Astrocyte of the spinal cord (primary cell): ENCODE measurements around the gene TASOR.

Experiments used
- DNase-seq: peaks from one replicate; pipeline ENCODE4 v3.0.0; 2011; ENCODE audit warnings: low read depth, low spot score
- H3K4me3 ChIP-seq: 2 replicates; pipeline ENCODE4 v1.5.1; 2011; ENCODE audit warnings: low read depth, mild to moderate bottlenecking, low read length, moderate library complexity
- in situ Hi-C: cut with HindIII; loops from 2 replicates; pipeline ENCODE4 v1.10.0; 2017; ENCODE audit warnings: low sequenced_read_pairs
- TF ChIP-seq, protein P1 (sequence below): IDR thresholded peaks from 2 replicates; pipeline ENCODE4 v1.5.1; 2012; ENCODE audit warnings: low read depth, mild to moderate bottlenecking, low read length, inconsistent platforms

Gene TASOR

DNA sequence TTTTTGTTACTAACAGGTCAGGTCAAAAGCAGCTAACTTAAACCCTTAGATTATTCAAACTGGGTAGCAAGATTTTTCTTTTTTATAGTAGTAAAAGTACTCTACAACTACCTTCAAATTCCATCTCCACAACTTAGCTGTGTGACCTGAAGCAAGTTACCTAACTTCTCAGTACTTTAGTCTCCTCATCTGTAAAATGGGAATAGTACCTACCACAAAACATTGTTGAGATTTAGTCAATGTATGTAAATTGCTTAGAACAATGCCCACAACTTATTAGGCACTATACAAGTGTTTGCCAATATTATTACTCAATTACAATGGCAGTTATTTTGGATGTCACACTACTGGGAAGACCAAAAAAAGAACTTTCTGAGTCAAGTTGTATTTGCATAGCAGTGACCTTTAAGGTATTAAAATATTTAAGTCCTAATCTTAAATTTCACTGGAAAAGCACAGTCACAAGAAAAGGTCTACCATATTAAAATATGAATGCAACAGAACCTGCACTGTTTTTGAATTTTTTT lies 2.9 kb downstream of the TASOR start:
- TF ChIP-seq, protein P1, sequence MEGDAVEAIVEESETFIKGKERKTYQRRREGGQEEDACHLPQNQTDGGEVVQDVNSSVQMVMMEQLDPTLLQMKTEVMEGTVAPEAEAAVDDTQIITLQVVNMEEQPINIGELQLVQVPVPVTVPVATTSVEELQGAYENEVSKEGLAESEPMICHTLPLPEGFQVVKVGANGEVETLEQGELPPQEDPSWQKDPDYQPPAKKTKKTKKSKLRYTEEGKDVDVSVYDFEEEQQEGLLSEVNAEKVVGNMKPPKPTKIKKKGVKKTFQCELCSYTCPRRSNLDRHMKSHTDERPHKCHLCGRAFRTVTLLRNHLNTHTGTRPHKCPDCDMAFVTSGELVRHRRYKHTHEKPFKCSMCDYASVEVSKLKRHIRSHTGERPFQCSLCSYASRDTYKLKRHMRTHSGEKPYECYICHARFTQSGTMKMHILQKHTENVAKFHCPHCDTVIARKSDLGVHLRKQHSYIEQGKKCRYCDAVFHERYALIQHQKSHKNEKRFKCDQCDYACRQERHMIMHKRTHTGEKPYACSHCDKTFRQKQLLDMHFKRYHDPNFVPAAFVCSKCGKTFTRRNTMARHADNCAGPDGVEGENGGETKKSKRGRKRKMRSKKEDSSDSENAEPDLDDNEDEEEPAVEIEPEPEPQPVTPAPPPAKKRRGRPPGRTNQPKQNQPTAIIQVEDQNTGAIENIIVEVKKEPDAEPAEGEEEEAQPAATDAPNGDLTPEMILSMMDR = no peak
- no peak for DNase-seq
- in situ Hi-C loops = no loop called here
- H3K4me3 ChIP-seq = no peak overlapping the region

DNA sequence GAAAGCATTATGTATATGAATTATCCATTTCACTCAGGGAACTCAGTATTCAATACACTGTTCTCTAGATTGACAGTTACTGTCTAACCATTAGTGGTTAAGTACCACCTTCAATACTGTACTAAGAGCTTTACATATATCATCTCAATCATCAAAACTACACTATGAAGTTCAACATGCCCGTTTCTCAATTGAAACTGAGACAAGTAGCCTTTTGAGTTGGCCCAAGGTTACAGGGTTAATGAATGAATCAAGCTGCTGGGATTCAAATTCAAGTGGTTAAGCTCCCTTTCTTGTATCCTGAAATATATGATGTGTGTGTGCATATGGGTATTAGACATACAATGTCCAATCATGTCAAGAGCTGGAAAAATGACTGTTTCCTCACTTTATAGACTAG lies 5.8 kb downstream of the TASOR start:
- in situ Hi-C loops = no loop called here
- DNase-seq = no peak
- no peak overlapping the region for H3K4me3 ChIP-seq
- TF ChIP-seq, protein P1 = no peak

DNA sequence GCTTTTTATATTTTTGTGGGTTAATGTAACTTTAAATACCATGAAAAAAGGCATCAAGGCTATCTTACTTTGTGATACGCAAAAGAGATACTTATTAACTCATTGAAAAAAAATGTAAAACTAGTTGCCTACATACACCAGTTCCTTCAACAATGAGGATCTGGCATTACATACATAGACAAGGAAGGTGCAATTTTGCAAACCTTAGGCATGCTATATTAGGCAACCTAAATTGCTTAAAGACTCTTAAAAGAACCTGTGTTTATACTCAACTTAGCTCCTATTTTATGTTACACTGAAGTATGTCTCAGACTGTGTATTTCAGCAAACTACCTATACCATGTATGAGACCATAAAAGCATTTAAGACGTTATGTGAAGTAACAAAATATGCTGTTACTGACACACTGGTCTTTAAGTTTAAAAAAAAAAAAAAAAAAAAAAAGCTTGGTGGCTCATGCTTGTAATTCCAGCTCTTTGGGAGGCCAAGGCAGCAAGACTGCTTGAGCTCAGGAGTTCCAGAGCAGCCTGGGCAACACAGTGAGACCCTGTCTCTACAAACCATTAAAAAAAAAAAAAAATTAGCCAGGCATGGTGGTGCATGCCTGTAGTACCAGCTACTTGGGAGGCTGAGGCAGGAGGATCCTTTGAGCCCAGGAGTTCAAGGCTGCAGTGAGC lies 9.1 kb downstream of the TASOR start:
- in situ Hi-C loops = no loop called here
- DNase-seq = no peak
- TF ChIP-seq, protein P1 = no peak
- H3K4me3 ChIP-seq = no peak overlapping the region

DNA sequence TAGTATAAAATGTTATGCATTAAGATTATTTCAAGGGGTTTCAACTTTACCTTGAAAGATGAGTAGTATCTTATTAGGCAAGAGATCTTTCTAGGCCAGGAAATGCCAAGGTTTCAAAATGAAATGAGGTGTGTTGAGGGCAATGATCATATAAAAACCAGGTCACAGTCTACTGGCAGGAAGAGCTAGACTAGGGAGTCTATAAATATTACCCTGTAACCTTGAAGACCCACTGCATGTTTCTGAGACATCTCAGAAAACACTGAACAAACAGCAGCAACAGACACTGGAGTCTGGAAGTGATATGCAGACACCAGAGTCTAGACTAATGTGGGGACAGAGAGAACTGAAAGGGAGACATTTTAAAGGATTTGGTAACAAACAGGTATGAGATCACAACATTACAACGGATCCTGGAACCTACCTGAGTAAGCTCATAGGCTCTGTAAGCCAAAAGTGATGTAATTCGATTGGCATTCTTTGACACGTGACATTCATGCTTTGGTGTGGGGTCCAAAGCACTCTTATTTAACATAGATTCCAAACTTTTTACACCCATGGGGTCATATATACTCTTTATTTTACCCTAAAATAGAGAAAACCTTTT lies 15.0 kb downstream of the TASOR start:
- TF ChIP-seq, protein P1 = no peak
- no peak overlapping the region for H3K4me3 ChIP-seq
- DNase-seq = no peak
- in situ Hi-C loops = no loop called here

DNA sequence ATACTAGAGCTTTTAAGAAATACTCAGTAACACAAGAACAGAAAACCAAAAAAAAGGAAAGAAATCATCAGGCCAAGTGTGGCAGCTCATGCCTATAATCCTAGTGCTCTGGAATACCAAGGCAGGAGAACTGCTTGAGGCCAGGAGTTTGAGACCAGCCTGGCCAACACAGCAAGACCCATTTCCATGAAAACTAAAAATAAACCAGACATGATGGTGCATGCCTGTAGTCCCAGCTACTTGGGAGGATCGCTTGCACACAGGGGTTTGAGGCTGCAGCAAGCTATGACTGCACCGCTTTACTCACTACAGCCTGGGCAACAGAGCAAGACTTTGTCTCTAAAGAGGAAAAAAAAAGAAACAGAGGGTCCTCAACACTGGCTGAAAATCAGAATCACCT lies 18.2 kb downstream of the TASOR start:
- in situ Hi-C loops = no loop called here
- H3K4me3 ChIP-seq = no peak overlapping the region
- TF ChIP-seq, protein P1 = no peak
- DNase-seq = no peak

DNA sequence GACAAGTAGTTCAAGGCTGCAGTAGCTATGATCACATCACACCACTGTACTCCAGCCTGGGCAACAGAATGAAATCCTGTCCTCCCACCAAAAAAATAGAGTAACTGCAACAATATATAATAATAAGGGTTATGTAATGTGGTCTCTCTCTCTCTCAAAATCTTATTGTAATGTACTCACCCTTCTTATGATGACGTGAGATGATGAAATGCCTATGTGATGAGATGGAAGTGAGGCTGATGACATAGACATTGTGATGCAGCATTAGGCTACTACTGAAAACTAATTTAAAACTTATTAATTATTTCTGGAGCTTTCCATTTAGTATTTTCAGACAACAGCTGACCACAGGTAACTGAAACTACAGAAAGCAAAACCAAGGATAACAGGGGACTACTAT lies 27.4 kb downstream of the TASOR start:
- no peak for DNase-seq
- in situ Hi-C loops = no loop called here
- no peak overlapping the region for H3K4me3 ChIP-seq
- TF ChIP-seq, protein P1 = no peak
